GM19240 (cell line): ENCODE results near the gene CCP110.
A peak's percentile ranks its signal among the peaks of the same experiment; 100 is the strongest.

Experiments used
- DNase-seq: peaks from one replicate; pipeline ENCODE4 v3.0.0; 2011; ENCODE audit warnings: low spot score; ENCODE audit not compliant: insufficient read length

The CCP110 gene

DNA sequence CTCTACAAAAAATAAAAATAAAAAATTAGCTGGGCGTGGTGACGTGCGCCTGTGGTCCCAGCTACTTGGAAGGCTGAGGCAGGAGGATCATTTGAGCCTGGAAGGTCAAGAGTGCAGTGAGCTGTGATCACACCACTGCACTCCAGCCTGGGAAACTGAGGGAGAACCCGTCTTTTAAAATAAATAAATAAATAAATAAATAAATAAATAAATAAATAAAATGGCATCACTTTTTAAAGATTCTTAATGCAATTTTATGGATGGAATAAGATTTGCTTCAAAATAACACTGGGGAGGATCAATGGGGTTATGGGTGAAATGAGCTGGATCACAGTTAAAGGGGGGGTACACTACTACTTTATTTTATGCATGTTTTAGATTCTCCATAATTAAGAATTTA, 16.8 kb upstream of the CCP110 start:
- DNase-seq: no peak

- DNase-seq: no peak
Measured at GRCh38 chr16:19507867-19508266, 15.9 kb upstream of the CCP110 start.

DNA sequence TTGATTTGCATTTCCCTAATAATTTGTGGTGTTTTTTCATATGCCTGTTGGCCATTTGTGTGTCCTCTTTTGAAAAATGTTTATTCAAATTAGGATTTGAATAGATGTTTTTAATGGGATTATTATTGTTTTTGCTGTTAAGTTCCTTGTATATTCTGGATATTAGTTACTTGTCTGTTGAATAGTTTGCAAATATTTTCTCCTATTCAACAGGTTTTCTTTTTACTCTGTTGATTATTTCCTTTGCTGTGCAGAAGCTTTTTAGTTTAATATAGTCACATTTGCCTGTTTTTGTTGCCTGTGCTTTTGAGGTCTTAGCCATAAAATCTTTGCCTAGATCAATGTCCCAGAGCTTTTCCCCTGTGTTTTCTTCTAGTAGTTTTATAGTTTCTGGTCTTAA, 11.4 kb upstream of the CCP110 start:
- no peak for DNase-seq

DNA sequence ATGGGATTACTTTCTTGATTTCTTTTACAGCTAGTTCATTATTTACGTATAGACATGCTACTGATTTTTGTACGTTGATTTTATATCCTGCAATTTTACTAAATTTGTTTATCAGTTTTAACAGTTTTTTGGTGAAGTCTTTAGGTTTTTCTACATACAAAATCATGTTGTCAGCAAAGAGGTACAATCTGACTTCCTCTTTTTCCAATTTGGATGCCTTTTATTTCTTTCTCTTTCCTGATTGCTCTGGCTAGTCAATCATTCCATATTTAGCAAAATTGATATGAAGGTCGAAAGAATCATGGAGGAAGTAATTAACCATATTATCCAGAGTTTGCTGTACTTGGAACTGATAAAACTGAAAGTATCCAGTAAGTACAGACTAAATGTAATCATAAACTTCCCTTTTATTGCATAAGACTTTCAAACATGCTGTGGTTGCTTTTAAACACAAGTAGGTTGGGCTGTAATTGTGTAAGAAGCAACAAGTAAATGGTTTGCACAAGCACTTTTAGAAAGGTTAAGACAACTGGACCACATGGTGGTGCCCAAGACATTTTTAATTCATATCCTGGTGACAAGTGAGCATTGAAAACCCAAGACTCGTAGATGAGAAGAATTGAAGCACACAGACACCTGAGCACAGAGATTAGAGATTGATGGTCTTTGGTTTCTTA, 10.2 kb upstream of the CCP110 start:
- DNase-seq: no peak

DNA sequence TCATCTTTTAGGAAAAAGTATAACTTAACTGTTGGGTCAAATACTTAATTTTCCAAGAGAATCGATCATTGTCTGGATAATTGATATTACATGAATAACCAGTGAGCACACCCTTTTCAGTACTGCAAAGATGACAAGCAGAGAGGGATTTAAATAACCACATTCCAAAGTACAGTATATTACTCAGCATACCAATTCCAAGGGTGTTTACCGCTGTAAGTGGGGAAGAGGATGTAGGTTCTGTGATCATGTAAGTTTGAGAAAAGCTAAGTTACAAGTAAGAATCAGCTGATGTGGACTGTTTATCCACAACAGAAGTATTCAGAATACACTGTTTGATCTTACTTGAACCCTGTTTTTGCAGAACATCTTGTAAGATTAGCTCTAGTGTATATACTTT, 8.0 kb upstream of the CCP110 start:
- no peak for DNase-seq

GRCh38 chr16:19517424-19518089, 6.2 kb upstream of the CCP110 start:
- no peak for DNase-seq

GRCh38 chr16:19518388-19518787, 5.4 kb upstream of the CCP110 start:
- no peak for DNase-seq

DNA sequence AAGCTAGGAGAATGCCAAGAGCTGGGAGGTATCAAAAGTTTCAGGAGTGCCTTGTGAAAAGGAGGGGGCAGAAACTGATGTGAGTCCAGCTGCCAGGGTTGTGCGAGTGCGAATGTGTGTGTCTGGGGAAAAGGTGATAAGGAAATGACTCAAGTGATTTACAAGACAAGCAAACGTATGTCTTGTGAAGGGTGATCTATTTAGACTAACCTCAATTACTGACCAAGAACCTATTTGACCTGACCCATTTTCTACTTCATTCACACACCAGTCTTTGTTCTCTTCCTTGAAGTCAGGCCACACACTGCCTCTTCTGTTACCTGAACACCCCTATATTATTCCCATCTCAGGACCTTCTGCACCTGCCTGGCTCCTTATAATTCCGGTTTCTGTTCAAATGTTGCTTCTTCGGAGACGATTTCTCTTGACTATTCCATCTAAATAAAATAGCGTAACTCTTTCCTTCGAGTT, 2.8 kb upstream of the CCP110 start:
- DNase-seq: no peak

GRCh38 chr16:19521471-19522396, 2.0 kb upstream of the CCP110 start, which contains the start of gene GDE1:
GDE1 (minus strand) TSS chr16:19522098; CDS start chr16:19521964, 134 bp downstream.
- peak; percentile 69 for DNase-seq

DNA sequence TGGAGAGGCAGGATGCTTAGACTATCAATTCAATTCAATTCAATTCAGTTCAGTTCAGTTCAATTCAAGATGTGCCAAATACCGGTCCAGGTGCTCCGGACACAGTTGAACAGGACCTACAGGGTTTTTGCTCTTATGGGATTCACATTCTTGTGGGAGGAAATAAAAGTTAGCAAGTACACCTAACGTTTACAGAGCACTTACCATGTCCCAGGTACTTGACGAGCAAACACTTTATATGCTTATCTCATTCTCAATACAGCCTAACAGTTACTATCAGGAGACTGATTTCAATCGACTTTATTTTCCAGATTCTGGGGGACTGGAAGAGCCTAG, 1.4 kb upstream of the CCP110 start:
- no peak for DNase-seq

GRCh38 chr16:19522760-19523159, 982 bp upstream of the CCP110 start:
- no peak for DNase-seq

- no peak for DNase-seq
Measured at GRCh38 chr16:19523184-19523558, 571 bp upstream of the CCP110 start.

GRCh38 chr16:19524356-19524615, 544 bp downstream of the CCP110 start:
- DNase-seq: no peak

DNA sequence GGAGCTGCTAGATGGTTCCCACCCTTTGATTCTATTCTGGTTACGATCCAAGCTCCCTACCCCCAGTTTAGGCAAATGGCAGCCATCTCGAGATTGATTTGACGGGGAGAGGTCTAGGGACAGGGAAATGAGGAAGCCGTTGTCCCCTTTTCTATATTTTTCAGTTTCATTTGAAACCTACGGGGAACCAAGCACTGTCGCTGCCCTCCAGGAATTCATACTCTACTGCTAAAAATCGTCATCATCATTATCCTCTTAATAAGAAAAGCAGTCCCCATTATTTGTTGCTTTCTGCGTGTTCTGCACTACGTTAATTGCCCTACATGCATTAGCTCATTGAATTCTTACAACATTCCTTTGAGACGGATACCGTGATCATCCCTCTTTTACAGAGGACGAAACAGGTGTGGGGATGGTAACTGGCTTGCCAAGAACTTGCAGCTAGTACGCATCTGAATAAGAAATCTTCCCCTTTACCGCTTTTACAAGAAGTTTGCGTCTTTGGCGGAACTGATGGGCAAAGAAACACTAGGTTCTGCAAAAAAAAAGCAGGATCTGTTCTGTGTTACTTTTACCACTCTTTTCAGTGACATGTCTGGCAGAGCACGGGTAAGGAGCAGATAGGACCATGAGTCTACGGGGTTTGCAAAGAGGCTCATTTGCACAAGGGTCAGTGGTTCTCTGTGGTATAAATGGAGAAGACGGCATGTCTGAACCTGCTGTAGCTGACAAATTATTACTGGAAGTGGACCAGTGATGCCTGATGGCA, 1.1 kb downstream of the CCP110 start:
- DNase-seq: no peak

DNA sequence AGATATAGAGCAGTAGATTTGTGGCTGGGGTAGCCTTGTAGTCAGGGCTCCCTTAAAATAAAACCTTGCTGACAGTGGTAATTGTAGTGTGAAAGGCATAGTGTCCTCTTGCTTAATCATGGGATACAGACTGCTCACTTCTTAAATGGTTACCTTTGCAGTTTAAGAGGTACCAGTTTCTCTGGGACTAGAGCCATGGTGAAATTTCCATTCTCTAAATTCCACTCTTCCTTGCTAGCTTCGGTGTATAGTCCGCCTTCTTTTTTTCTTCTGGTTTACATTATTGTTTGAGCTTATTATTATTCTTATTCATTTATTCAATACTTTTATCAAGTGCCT, 1.6 kb downstream of the CCP110 start:
- no peak for DNase-seq

- DNase-seq: no peak
Measured at GRCh38 chr16:19527161-19527560, 3.4 kb downstream of the CCP110 start.

DNA sequence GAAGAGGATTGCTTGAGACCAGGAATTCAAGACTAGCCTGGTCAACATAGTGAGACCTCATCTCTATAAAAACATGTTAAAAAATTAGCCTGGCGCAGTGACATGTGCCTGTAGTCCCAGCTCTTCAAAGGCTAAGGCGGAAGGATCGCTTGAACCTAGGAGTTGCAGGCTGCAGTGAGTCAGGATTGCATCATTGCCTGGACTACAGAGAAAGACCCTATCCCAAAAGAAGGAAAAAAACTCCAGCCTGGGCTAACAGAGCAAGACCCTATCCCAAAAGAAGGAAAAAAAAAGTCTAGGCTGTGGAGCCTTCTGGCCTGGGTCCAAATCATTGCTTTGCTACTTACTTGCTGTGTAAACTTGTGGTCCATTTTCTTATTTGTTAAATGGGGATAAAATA, 4.9 kb downstream of the CCP110 start:
- no peak for DNase-seq

DNA sequence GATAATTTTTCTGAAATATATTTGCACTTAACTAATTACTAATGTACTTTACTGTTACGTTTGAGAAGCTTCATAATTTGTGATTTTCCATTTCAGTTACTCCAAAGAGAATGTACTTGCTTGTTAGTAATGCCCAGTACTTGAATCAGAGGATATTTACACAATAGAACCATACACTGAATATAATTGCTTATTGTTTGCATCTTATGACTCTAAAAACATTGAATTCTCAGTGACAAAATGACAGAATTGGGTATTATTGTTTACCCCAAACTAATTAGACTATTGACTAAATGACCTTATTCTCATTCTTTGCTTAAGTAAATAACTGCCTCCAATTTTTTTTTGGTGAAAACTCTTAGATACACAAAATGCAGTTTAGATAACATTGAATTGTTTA, 8.9 kb downstream of the CCP110 start:
- DNase-seq: no peak

- DNase-seq: no peak
Measured at GRCh38 chr16:19540241-19540970, 16.7 kb downstream of the CCP110 start.

DNA sequence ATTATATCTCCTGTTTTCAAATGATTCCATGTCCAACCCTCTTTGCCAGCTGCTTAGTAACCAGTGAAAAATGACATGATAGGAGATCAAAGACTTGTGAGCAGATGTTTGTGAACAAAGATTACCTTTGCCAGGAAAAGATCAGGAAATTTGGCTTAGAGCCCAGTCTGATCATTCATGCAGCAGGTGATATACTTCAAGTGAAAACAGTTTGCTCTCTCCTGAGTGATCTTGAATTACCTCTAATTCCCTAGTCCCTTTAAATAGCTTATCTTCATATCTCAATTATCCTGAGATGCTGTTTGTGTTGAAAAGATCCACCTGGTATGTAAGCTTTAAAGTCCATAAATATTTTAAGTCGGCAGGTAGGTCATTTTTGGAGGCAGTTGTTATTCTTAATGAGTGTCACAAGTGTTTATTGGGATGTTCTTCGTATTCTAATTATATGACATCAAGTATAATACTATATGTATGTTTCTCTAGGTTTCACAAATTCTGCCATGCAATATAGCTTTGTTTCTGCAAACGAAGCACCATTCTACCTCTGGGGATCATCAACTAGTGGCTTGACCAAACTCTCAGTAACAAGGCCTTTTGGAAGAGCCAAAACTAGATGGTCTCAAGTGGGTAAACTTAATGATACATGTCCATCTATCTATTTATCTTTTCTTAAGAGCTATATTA, 18.5 kb downstream of the CCP110 start:
- DNase-seq: no peak
